HG02759 (cell line): ENCODE results near the gene UQCRHL.
"Not testable (repeated sequence)": the region's sequence is repeated elsewhere in the genome, so short reads cannot be mapped to it uniquely, and the experiment has no call there.

ENCODE experiments used
- ATAC-seq: cut with Tn5 transposase; IDR thresholded peaks from one replicate; pipeline ENCODE4 v1.9.1; 2021; ENCODE audit warnings: mild to moderate bottlenecking, moderate library complexity; ENCODE audit not compliant: unreplicated experiment

UQCRHL gene

DNA sequence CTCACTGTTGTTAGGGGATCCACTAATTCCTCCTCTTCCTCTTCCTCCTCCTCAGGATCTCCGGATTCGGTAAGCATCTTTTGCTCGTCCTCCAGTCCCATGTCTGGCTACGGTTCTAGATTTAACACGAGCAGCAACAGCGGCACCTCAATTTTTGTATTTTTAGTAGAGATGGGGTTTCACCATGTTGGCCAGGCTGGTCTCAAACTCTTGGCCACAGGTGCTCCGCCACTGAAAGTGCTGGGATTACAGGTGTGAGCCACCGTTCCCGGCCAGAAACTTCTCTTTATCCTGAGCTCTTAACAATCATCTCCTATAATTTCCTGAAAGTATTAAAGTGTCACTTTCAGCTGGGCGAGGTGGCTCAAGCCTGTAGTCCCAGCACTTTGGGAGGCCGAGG is at the start of gene UQCRHL:
Gene UQCRHL (minus strand): TSS at position 101 of the 400 bp plus-strand sequence. CDS start 0 bp downstream, at position 101.
- not testable (repeated sequence) for ATAC-seq

DNA sequence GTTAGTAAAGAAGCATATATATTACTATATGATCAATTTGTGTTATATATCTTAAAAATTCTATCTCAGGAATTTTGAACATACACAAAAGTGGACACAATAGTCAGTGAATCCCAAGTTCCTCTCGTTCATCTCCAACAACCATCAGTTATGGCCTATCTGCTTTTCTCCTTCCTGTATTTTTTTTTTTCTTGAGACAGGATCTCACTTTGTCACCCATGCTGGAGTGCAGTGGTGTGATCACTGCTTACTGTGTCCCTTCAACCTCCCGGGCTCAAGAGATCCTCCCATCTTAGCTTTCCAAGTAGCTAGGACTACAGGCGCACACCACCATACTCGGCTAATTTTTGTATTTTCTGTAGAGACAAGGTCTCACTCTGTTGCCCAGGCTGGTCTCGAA is 49.4 kb upstream of the UQCRHL start:
- ATAC-seq: no peak

DNA sequence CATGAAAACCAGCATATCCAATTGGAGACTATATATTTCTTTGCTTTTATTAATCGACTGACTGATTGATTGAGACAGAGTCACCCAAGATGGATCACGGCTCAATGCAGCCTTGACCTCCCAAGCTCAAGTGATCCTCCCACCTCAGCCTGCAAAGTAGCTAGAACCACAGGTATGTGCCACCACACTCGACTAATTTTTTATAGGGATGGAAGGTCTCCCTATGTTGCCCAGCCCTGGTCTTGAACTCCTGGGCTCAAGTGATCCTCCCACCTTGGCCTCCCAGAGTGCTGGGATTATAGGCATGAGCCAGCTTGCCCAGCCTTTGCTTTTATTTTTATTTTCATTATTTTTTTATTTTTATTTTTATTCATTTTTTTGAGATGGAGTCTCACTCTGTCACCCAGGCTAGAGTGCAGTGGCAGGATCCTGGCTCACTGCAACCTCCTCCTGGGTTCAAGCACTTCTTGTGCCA is 45.4 kb upstream of the UQCRHL start:
- ATAC-seq: no peak

DNA sequence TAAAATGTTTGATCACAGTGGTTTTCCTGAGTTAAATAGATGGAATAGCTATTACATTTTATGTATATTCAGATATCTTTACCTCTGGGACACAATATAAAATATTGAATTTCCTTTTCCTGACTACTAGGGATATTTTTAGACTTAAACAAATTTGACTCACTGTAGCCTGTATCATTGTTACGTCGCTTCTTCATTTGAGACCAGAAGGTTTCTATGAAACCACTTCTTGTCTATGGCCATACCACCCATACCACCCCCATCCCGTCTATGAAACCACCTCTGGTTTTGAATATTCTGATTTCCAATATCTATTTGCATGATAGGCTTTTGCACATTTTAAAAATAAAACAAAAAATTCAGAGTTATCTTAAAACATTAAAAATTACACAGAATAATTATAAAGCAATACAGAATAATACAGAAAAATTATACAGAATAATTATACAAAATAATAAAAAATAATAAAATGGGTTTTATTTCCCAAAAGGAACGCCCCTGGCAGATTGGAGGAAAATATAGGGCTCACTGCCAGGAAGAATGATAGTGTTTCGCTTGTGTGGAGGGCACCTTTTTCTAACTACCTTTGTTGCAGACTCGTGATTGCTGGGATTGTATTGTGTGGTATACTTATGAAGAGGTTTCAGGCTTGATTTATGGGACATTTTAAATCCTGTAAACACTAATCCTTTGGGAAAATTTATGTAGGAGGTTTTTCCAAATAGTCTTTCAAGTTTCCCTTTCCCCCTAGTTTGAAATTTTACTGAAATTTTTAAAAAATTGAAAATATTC is 44.8 kb upstream of the UQCRHL start:
- no peak for ATAC-seq

DNA sequence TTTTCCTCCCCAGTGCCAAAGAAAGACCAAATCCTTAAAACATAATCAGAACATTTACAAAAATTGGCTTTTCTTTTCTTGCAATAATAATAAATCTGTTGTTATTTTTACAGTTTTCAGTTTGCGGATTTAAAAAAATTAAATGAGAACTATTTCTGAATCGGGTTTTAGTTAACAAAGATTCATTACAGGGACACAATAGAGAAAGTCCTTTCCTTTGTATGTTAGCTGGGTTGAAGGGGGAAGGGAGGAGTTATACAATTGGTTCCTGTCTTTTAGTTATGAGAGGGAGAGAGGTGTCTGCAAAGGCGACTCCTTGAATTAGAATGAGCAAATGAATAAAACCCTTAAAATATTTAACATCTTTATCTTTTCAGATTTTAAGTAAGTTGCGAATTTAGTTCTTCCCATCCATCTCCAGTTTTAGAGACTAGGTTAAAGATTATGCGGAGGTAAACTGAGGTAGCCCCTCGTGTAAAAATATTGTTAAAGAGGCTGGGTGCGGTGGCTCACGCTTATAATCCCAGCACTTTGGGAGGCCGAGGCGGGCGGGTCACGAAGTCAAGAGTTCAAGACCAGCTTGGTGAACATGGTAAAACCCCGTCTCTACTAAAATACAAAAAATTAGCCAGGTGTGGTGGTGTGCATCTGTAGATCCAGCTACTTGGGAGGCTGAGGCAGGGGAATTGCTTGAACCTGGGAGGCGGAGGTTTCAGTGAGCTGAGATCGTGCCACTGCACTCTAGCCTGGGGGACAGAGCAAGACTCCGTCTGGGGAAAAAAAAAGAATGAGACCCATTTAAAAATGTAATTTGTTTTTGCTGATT is 44.0 kb upstream of the UQCRHL start:
- no peak for ATAC-seq

DNA sequence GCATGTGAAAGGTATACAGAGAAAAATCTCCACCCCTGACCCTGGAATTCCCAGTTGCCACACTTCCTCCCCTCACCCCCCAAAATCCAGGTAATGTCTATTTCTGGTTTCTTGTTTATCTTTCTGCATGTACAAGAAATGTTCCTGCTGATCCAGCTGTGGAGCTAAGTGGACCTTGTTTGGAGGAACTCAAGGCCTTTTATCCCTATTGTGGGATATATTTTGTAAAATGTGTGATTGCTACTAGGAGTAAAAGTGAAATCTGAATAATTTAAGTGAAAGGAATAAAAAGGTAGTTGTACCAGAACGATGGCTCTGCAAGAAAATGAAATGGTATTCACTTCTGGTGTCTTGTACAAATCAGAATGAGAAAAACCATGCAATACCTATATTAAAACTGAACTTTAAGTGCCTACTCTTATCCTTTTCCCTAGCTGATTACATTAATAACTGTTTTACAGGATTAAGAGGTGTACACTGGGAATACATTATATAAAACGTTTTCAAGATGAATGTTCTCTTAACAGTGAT is 43.1 kb upstream of the UQCRHL start:
- ATAC-seq: no peak

DNA sequence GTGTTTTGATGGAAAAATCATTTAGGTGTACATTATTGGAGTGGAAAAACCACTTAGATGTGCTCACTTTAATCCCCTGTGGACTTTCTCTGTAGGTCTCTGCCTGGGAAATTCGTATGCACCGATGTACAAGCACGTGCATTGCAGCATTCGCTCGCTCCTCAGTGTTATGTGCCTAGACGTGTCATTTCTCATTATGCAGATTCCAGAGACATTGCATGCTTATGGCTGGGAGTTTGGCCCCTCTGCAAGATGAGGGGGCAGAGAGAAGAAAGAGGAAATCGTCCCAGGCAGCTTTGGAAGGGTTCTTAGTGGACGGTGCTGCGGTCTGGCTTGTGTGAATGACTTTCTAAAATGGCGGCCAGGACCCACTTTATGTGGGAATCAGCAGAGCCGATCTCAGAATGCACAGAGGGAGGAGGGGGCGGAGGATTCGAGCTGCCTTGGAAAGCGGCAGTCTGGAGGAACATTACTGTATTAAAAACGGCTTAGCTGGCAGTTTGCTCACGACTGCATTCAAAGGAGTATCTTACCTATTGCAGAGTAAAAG is 42.4 kb upstream of the UQCRHL start:
- ATAC-seq: no peak

DNA sequence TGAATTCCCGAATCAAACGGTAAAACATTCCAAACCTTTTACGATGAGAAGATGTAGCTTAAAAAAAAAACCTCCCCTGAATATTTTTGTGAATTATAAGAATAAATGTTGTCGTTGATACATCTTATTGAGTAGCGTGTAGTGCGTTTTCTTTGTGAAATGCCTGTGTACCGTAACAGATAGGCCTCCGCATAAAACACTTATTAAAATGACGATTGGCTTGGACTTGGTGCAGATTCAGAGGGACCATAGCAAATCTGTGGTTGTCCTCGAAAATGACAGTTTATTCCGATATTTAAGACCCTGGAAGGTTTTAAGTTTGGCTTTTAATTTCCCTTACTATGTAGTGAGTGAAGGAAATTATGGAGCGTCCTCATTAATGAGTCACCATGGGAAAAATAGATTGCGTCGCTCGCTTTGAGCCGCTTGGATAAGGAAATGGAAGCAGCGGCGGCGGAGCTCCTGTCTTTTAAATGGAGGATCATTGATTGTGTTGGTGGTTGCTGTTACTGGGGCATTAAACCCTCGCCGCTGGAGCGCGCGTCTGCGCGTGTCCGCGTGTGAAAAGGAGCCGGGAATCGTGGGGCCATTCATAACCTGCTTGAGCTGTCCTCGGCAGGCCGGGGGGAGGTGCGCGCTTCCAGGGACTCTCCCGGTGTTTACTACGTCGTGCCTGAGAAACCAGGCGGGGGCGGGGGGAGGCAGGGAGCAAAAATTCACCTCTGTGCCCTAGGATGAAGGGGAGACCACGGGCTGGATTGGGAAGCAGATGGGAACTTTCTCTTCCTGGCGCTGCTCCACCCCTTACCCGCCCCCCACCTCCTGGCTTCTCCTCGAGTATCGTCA is 41.7 kb upstream of the UQCRHL start:
- ATAC-seq: no peak

DNA sequence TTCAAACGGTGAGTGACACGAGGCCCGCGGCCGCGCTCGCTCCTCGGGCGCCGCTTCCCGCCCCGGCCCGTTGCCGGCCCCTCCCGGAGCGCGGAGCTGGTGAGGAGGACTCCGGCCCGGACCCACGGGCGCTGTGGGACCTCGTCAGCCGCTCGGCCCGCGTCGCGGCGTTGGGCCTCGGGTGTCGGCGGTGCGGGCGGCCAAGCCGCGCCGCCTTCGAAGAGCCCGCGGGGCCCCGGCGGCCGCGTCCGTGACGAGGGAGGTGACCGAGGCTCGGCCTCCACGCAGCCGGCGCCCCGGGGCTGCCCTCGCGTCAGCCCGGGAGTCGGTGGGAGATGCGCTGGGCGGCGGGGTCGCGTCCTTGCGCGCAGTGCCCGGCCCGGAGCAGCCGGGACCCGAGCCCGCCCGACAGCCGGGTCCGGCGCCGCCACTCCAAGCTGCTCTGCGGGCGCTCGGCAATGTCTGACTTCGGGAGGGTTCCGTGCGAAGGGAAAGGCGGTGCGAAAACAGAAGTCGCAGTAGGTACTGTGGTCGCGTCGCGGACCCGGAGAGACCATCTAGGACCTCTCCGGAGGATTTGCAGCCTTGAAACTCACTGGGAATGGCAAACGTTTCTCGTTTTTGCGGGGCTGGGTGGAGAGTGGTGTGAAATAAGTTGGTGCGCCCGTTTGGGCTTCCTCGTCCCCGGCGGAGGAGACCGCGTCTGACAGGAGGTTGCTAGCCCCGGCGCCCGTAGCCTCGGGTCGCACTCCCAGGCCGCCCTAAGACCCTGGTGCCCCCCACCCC is 40.9 kb upstream of the UQCRHL start:
- peak; percentile 15 for ATAC-seq

DNA sequence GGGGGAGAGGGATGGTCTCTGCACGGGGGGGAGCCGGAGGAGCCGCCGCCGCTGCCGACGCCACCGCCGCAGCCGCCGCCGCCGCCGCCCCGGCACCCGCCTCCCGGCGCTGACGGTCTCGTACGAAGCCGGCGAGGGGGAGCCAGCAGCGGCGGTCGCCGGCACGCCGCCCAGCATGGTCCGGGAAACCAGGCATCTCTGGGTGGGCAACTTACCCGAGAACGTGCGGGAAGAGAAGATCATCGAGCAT is 40.4 kb upstream of the UQCRHL start:
- ATAC-seq: no peak

DNA sequence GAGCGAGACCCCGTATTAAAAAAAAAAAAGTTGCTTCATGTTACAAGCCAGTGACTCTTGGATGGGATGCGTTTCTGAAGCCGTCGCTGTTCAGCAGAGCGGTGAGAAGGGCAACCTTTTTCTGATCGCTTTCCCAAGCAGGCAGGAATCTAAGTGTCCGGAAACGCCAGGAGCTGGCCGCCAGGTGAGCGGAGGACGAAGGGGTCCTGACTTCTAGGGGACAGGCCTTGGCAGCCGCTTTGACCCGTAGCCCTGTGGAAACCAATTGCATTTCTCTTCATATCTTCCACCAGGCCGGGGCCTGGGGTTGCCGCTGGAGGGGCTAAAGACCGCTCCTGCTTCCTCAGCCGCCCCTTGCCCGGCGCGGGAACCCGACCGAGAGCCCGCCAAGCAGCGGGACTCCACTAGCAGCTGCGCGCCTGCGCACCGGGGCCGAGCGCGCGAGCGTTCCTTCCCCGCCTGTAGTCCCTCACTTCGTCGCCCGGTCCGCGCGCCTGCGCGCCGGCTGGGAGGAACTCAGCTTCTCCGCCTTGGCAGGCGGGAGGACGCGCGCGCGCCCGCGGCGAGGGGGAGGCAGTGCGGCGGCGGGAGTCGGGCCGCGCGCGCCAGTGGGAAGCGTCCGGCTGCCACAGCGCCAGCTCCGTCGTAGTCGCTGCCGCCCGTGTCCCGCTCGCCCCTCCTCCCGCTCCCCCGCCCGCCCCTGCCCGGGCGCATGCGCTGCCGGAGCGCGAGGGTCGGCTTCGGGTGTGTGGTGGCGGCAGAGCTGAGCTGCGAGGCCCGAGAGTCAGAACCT is 39.8 kb upstream of the UQCRHL start, which contains the start of gene SPEN:
Gene SPEN (plus strand): TSS at position 608 of the 793 bp plus-strand sequence. CDS start 361 bp downstream, outside the sequence.
- ATAC-seq: peak; percentile 81

DNA sequence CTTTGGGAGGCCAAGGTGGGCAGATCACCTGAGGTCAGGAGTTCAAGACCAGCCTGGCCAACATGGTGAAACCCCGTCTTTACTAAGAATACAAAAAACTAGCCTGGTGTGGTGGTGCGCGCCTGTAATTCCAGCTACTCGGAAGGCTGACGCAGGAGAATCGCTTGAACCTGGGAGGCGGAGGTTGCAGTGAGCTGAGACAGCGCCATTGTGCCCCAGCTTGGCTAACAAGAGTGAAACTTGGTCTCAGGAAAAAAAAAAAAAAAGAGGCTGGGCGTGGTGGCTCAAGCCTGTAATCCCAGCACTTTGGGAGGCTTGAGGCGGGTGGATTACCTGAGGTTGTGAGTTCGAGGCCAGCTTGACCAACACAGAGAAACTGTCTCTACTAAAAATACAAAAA is 38.6 kb upstream of the UQCRHL start:
- ATAC-seq: not testable (repeated sequence)

DNA sequence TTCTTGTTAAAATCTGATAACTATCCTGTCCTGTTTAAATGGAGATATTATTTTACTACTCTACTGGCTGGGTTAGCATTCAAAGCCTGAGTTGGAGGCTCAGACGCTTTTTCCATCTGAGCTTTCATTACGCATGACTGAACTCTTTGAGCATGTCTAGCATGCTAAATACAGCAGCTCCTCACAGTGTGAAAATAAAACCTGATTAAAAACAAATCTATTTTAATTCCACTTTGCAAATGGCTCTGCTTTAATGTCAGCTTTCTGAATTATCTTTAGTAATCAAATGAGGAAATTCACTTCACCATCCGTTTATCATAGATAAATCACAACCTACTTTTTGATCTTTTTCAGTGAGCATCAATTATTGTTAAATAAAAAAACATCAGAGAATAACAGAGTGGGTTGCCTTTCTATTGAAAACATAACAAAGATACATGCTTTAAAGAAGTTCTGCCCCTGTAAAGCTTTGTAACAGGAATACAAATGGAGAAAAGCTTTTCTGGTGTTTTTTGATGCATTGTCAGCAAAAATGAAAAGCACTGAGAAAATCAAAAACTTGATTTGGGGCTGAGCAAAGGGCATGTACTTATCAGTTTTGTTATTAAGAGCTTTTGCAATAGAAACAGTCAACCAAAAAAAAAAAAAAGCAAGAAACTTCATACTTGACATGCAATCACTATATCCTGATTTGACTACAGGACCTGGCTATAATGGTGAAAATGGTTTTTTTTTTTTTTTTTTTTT is 36.5 kb upstream of the UQCRHL start:
- ATAC-seq: no peak

DNA sequence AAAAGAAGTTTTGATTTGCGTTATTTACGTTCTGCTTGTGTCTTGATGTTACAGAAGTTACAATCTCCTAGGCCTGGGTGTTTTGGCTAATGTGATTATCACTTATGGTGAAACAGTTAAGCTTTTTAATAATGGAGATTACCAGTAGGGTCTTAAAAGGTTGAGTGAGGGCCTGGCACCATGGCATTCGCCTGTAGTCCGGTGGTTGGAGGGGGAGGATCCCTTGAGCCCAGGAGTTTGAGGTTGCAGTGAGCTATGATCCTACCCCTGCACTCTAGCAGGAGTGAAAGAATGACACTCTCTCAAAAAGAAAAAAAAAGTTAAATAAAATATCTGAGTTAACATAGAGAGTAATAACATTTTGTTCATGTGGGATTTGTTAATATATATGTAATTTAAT is 31.3 kb upstream of the UQCRHL start:
- no peak for ATAC-seq

DNA sequence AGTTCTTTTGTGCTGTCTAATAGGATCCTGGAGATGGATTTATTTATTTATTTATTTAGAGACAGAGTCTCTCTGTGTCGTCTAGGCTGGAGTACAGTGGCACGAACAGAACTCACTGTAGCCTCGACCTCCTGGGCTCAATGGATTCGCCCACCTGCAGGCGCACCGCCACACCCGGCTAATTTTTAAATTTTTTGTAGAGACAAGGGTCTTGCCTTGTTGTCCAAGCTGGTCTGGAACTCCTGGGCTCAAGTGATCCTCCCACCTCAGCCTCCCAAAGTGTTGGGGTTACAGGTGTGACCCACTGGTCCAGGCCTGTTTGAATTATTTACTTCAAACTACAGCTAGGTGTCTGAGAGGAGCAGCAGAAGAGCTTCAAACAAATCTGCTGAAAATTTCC is 30.5 kb upstream of the UQCRHL start:
- ATAC-seq: no peak

DNA sequence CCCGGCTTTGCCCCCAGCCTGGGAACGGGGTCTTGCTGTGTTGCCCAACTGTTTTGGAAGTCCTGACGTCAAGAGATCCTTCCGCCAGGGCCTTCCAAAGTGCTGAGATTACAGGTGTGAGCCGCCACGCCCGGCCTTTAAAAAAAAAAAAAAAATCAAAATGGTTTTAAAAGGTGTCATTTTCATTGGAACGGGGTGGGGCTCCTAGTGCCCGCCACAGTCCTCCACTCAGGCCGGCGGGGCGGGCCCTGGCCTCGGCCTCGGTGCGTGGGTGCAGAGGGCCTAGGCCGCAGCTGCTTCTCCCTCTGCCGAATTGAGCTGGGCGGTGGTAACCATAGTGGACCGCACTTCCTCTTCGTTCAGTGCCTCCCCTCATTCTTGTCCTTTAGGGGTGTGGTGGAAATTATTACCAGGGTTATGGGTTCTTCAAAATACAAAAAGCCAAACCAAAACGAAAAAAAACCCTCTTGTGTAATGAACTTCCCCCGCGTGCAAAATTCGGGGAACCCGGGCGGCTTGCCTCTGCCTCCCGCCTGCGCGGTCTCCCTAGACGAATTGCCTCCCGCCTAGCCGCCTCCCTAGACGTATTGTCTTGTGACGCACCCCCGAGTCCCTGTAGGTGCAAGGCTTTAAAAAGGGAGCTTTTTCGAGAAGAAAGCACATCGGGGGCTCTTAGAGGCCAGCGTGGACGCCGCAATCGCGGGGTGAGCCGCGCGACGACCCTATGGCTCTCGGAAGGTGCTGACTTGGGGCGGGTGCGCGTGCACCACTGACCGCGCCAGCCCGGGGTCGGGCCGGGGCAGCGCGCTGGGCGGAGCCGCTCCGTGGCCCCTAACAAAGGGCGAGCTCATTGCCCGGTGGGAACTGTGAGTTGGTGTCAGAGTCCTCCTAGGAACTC is 29.6 kb upstream of the UQCRHL start:
- no peak for ATAC-seq

DNA sequence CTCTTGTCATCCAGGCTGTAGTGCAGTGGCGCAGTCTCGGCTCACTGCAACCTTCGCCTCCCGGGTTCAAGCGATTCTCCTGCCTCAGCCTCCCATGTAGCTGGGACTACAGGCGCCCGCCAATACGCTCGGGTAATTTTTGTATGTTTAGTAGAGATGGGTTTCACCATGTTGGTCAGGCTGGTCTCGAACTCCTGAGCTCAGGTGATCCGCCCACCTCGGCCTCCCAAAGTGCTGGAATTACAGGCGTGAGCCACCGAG is 29.0 kb upstream of the UQCRHL start:
- ATAC-seq: not testable (repeated sequence)
